HuH-7.5 (cell line): ENCODE data around the gene LMBR1L.
"Not testable (repeated sequence)": the region's sequence is repeated elsewhere in the genome, so short reads cannot be mapped to it uniquely, and the experiment has no call there.

Experiments
- DNase-seq: peaks from one replicate; pipeline ENCODE4 v3.0.0; 2011; ENCODE audit warnings: low spot score

The LMBR1L gene

DNA sequence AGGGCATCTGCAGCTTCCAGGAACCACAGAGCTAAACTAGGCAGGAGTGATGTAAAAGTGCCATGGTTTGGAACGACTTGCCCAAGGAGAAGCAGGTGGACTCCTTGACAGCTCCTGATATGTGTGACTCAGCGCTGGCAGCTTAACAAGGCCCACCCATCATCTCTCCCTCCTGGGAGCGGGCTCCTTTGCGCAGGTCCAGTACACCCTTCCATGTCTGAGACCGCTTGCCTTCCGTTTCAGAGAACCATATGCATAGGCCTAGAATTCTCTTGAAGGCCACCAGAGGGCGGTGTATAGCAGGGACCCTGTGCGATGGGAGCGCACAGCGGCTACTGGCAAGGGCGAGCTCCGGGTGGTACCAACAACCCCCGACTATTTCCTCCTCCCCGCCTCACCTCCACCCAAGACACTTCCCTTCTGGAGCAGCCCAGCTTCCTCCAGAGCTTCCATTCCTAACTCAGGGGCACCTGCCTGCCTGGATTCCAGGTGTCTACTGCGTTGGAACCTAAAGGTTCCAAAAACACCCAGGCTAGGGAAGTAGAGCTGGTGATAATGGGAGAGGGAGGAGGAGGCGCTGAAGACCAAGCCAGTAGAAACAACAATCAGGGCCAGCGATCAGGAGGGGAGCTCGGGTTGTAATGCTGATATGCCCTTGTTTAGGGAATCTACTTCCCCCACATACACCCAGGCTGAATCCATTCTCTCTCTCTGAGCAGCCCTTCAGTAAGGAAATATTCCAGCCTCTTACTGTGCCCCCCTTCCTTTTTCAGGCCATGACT, 22.3 kb downstream of the LMBR1L start:
- DNase-seq = peak; percentile 92

DNA sequence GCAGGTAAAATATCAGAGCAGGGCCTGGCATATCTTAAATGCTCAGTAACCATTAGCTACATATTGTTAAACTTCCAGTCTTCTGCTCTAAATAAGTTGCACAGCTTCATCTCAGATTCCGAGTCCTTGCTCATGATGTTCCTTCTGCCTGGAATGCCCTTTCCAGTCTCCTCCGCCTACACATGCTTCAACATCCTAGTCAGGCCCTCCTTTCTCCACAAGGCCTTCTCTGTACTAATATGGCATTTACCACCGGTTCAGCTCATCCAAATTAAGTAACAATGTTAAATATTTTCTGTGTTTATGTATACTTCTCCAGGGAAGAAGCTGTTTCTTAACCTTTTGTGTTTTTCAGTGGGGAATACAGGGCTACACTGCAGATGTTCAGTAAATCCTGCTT, 24.5 kb downstream of the LMBR1L start:
- DNase-seq = no peak

DNA sequence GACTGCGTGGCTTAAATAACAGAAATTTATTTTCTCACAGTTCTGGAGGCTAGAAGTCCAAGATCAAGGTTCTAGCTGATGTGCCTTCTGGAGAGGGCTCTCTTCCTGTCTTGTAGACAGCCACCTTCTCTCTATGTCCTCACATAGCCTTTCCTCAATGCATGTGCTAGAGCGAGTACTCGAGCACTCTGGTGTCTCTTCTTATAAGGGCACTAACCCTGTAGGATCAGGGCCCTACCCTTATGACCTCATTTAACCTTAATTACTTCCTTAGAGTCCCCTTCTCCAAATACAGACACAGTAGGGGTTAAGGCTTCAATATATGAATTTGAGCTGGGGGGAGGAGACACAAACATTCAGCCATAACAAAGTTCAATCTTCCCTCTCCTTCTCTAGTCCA, 26.2 kb downstream of the LMBR1L start:
- DNase-seq = no peak

DNA sequence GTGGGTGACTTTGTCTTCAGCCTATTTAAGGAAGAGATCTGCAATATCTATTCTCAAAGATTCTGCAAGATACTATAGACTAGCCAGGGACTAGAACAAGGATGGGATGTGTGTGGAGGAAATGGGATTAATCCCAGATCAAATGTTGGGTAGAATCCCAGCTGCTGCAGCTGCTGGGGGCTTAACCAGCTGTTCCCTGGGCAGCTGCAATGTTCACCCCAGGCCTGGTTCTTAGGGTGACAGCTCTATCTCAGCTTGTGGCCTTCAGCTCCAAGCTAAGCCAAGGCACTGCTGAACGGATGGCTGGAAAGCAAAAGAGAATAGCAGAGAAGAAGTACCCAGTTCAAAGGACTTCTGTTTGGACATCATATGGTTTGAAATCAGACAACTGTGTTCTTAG, 30.9 kb downstream of the LMBR1L start:
- no peak for DNase-seq

DNA sequence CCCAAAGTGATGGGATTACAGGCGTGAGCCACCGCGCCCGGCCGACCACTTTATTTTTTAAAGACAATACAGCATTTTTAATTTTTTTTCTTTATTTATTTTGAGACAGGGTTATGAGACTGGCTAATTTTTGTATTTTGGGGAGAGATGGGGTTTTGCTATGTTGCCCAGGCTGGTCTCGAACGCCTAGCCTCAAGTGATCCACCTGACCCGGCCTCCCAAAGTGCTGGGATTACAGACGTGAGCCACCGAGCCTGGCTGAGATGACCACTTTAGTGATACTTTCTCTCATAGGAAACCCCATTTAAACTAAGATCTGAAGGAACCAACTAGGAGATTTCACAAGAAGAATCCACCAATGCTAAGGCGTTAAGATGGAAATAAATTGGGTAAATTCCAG, 39.7 kb downstream of the LMBR1L start:
- no peak for DNase-seq

DNA sequence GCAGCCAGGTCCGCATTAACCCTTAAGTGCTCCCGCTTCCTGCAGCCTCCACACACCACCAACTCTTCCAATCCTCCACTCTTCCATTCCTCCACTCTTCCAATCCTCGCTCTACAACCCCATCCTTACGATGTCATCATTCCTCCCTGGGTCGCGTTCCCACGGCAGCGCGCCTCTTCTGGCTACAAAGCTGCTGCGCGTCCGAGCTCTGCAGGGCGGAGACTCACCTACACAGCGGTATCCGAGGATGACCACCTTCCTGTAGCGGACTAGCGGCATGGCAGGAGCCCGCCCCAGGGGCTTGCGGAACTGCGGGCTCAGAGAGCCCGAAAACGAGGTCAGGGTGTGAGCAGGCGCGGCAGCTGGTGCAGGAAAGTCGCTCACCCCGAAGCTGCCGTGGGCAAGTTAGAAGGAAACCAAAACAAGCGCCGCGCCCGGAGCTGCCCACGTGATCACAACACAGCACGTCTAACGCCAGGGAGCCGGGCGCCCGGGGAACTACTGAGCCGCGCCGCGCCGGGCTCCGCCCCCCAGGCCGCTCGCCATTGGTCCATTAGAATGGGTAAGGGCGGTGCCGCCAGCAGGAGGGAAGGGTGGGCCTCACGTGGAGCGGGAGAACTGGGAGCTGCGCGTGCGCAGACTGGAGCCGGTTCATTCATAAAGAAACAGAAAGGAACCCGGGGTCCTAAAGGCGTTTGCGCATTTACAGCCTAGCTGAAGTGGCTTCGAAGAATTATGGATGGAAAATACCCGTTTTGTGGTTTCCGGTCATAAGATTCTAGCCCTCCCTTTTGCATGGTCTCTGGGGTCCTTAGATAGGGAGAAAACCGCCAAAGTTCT, 40.9 kb downstream of the LMBR1L start, which contains the start of gene RHEBL1:
RHEBL1 (minus strand) TSS at position 473 of the 840 bp plus-strand sequence; CDS start at position 279, 194 bp downstream.
- DNase-seq = peak; percentile 93

DNA sequence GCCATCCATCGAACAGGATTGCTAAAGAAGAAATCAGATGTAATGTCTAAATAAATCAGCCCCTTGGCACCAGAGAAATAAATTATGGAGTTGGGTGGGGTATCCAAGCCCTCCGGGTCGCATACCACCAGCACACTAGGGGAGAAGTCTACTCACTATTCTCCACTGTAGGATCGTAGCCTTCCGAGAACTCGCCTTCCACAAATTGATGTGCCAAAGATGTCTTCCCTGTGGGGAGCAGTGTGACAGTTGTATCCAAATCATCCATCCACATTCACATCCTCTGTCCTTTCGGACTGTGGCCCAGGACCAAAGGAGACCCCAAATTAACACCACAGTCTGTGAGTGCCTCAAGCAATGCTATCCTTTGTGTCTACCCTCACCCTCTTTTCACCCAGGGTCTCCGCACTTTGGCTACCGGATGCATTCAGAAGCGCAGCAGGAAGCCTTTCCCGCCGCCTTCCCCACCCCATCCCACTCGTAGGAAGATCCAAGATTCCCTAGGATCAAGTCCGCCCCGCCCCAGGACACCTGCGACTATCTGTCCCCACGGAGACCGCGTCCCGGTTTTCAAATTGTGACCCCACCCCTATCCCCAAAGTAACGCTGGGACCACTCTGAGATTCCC, 41.7 kb downstream of the LMBR1L start:
- no peak for DNase-seq

DNA sequence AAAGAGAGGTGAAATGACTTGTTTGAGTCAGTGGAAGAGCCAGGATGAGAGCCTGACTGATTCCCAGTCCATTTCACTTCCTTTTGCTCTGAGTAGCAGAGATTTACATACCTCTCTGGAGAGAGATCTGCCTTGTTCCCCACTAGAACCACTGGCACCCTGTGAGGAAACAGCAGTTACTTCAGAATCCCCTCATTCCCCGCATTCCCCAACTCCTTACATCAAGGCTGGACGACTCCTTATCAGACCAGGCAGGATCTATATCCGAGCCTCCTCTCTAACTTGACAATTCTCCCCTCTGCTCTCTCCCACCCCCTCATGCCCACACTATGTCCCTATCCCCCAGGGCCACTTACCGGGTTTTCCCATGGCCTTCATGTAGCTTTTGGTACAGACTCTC, 44.5 kb downstream of the LMBR1L start:
- DNase-seq = no peak

DNA sequence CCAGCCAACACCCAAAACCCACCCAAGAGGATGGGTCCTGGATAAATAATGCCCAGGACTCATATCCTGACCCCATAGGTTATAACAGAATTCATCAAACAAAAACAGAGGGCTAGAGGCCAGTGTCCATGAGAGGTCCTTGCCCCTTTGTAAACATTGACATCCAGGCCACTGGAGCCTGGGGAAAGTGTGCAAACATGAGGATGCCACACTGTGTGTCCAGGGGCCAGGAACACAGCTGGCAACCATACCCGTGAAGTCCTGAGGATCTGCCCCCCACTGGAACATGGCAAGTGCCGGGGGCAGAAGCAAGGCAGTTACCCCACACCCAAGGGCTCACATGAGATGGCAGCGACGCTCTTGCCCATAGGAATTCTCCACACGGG, 45.9 kb downstream of the LMBR1L start:
- DNase-seq = no peak

DNA sequence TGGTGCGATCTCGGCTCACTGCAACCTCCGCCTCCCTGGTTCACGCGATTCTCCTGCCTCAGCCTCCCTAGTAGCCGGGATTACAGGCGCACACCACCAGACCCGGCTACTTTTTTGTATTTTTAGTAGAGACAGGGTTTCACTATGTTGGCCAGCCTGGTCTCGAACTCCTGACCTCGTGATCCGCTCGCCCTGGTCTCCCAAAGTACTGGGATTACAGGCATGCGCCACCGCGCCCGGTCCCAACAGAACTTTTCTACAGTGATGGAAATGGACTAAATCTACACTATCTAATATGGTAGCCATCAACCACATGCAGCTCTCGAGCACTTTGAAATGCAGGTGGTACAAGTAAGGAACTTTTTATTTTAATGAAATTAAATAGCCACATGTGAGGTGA, 48.7 kb downstream of the LMBR1L start:
- not testable (repeated sequence) for DNase-seq

DNA sequence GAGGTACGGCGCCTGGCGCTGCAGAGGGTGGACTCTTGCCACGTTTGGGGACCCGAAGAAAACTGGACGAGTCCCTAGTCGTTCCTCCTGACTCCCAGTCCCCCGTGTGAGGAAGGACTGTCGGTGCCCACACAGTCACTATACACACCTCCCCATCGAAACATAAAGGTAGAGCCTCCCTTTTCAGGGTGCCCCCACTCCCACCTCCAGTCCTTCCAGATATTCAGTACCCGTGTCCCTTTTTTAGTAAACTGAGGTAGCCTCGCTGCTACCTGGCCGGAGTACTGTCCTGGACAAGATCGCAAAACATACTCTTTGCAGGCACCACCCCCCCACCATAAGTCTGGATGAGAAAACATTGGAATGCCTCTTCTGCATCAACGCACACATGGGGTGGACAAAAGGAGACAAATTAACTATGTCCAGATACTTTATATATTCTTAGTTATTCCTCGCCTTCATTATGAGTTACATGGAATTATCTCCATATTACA, 49.4 kb downstream of the LMBR1L start:
- DNase-seq = no peak

DNA sequence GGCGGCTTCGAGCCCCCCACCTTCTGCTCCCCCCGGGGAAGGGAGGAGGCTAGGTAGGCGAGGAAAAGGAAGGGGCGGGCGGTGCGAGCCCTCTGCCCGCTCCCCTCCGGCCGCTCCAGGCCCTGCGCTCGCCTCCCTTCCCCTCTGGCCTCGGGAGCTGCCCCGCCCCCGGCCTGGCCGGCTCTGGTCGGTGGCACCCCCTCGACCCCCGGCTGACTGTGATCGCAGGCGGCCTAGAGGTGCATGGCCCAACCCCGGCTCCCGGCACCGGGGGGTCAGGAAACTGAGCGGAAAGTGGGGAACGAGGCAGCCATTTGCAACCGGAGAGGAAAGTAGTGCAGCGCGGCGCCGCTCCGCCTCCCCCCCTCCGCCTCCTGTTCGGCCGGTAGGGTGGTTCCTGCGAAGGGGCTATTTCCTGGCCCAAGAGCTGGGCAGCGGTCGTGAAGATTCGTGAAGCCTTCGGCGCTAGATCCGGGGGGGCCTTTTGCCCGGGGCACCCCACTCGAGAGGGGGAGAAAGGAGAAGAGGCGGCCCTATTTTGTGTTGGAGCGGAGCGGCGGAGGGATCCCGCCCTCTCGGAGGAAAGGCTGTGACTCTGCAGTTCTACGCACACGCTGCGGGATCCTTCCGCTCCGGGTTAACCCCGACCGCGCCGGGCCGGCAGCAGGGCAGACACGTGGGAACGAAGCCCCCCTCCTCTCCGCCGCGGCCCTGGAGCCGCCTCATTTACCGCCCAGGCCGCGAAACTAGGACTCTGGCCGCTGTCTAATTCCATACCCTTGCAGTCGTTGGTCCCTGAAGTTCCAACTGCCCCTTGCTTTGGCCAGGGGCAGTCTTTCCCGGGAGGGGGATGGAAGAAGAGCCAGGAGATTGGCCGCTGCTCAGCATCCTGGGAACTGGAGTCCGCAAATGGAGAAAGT, 50.1 kb downstream of the LMBR1L start, which contains the start of gene KMT2D:
KMT2D (minus strand) TSS at position 558 of the 920 bp plus-strand sequence. CDS start 5,470 bp downstream, outside the sequence.
- DNase-seq = peak; percentile 98

DNA sequence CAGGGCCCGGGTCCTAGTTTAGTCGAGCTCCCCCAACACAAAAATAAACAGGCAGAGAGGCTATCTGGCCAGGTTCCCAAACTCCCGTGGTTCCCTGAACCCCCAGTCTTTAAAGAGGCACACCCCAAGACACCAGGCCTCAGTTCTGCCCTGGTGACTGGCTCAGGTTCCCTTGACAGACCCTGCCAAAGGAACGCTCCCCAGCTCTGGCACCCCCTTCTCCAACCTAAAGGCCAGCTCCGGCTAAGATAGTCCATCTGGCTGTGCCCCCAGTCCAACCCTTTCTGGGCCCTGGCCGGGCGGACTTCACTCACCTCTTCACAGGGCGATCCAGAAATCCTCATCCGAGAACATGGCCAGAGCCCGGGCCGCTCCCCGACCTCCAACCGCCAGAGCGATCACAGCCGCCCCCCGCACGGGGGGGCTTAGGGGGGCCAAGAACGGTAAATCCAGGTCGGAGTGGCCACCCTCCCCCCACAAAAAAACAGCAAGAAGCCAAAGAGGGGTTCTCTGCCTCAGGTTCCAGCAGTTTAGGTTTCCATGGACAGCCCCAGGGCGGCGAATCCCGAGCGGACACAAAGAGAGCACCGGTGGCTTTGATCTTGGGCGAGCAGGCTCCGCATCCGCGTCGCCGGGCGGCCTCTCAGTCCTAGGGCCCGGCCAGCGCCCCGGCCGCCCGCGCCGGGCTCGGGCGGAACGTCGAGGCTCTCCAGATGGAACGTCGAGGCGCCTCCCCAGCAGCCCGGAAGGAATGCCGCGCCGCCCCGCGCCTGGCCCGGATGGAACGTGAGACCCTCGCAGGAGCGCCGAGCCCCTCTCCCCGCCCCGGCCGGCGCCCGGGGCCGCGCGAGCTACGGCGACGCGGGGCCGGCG, 51.1 kb downstream of the LMBR1L start:
- DNase-seq = no peak

DNA sequence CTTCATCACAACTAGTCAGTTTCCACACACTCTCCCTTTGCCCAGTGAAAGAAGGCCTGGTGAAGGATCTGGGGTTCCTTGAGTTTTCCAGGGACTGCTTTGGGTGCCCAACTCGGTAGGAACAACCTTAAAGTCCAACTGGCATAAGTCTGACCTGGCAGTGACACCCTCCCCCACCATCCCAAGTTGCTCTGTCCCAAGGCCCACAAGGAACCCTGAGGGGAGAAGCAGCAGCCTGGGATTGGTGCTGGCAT, 51.7 kb downstream of the LMBR1L start:
- no peak for DNase-seq

DNA sequence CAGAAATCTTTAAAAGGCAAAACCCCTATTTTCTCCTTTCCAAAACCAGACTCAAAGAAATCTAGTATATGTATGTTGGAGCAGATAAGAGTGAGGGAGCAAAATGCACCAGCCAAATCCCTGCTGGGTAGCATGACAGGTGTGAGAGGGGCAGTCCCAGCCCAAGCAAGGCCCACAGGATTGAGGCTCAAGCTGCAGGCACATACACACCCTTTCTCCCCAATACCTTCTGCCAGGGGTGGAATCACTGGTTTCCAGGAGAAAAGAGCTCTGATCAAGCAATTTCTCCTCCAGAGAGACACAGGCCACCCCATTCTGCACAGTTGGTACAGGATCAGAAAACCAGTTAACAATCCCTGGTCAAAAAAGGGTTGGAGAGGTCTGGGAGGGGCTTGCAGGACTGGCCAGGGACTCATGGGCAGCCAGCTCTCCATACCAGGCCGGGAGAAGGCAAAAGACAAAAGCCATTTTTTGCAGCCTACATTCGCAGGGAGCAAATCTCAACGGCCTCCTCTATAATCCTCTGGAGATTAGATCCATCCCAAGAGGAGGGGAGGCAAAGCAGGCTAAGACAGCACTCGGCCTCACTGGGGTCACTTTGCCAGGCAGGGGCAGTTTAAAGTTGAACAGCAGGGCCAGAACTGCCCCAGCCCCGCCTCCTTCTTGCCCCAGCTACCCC, 52.1 kb downstream of the LMBR1L start:
- peak; percentile 57 for DNase-seq

DNA sequence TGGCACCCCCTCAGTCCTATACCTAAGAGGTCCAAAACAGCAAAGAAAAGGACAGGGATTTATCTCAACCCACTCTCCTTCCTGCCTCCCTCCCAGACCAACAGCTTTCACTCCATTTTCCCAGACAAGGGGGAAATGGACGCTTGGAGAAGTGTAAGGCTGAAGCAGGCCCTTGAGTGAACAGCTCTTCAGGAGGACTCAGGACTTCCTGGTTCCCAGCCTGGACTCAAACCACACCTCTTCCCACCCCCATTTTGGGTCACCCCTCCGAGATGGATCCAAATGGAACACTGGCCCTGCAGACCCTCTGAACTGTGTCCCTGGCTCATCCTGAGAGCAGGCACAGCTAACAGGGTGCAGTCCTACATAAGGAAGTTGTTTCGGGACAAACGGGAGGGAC, 52.8 kb downstream of the LMBR1L start:
- DNase-seq = no peak

DNA sequence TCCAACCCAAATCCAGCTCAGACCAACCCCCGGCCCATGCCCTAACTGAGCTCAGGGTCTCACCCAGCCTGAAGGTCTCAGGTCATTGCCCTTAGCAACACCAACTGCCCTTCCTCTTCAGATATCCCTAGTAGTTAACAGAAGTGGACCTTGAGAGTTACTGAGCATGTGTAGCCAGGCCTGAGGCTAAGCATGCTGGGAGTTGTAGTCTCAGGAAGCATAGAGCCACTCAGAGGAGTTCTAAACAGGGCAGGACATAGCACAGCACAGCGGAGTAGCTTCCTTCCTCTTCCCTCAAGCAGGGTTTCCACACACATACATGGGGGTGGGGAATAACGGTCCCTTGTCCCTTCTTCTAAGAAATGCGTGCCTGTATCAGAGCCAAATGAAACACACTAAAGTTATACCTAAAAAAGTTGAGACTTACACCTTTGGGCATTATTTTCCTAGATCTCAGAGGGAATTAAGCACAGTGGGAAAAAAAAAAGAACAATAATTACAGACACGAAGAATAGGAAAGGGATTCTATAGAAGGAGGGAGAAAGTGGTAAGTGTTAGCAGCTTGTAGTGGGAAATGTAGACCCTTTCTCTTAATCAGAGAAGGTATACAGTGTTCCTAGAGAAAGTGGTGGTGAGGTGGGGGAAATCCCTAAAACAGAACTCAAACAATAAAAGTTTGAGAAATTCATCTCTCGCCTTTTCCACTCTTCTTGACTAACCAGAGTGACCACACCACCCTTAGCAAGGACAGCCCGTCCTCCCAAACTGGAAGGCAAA, 54.5 kb downstream of the LMBR1L start:
- peak; percentile 81 for DNase-seq

DNA sequence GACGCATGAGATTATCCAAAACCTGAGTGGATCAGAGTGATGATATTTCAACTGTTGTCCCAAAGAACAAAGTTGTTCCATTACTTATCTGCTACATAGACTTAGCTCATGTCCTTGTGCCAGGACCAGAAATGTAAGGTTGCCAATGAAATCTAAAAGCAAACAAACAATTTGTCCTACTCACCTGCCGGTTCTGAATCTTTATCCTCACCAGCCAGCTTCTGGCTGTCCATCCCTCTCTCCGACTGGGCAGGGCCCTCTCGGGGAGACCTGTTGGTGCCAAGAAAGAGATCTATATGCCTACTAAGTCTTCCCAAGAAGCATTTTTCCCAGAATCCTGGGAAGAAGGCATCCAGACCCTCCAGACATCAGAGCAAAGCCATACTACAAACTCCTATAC, 55.6 kb downstream of the LMBR1L start:
- no peak for DNase-seq

DNA sequence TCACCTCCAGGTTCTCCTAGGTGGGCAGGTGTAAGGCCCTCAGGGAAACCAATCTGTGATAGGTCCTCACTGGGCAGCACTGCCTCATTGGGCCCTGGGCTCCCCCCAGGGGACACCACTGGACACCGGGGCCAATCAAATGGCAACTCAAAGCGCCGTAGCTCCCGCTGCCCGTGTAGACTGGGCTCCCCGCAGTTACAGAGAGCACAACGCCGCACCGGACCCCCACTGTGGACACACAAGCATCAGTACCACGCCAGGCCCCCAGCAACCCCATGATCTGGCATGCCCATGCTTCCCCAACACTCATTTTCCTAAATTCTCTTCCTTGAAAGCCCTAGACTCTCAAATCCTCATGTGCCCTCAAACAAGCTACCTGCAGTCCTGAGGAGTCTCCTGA, 56.1 kb downstream of the LMBR1L start:
- DNase-seq = no peak
